ENCODE results near the gene TRPC4AP. TPM values are rescaled to one million over a fixed set of nuclear protein-coding genes. Genes with fewer than 3 reads are reported as not detected.
"Not testable (repeated sequence)": the region's sequence is repeated elsewhere in the genome, so short reads cannot be mapped to it uniquely, and the experiment has no call there.

The TRPC4AP gene
- total RNA-seq, 3 donors from 2014 or later, result 49.6 to 60.5 (median 53.8) TPM

GRCh38 chr20:35116258-35116657 lies 23.7 kb upstream of the TRPC4AP start:
- Histone ChIP-seq H3K4me1 (ENCODE audit: low read depth) (no peaks in the 10 kb centered on the region), H3K4me3 (no peak overlapping the region), H3K9me3 (no peaks in the 10 kb centered on the region), H3K36me3 (ENCODE audit: low read depth) (no peaks in the 10 kb centered on the region)
- no peak for TF ChIP-seq CTCF (IDR thresholded peaks at IDR 0.05)
- ATAC-seq, result no peak
- intact Hi-C loops (cut with DNase I, micrococcal nuclease), result no loop called here
- DNase-seq, result no peak

GRCh38 chr20:35115606-35116005 lies 23.0 kb upstream of the TRPC4AP start:
- DNase-seq (no peak), ATAC-seq (no peak)
- no peak for TF ChIP-seq CTCF (IDR thresholded peaks at IDR 0.05)
- intact Hi-C loops (cut with DNase I, micrococcal nuclease), result no loop called here
- H3K9me3 ChIP-seq, result no peaks in the 10 kb centered on the region
- no peaks in the 10 kb centered on the region for H3K36me3 ChIP-seq (ENCODE audit: low read depth)
- no peak overlapping the region for H3K4me3 ChIP-seq
- H3K4me1 ChIP-seq (ENCODE audit: low read depth), result no peaks in the 10 kb centered on the region

GRCh38 chr20:35112276-35112675 lies 19.7 kb upstream of the TRPC4AP start:
- H3K36me3 ChIP-seq (ENCODE audit: low read depth), result not testable (repeated sequence)

GRCh38 chr20:35111141-35111888 lies 18.7 kb upstream of the TRPC4AP start:
- no peak for ATAC-seq
- no peaks in the 10 kb centered on the region for H3K36me3 ChIP-seq (ENCODE audit: low read depth)
- intact Hi-C loops (cut with DNase I, micrococcal nuclease), result no loop called here

More at GRCh38 chr20:35112276-35112675, 19.7 kb upstream of the TRPC4AP start:
- intact Hi-C loops (cut with DNase I, micrococcal nuclease); H3K9me3 ChIP-seq; H3K4me3 ChIP-seq; H3K4me1 ChIP-seq (ENCODE audit: low read depth); DNase-seq; ATAC-seq: not testable (repeated sequence)

GRCh38 chr20:35108921-35109320 lies 16.3 kb upstream of the TRPC4AP start:
- ATAC-seq, result no peak

More at GRCh38 chr20:35111141-35111888, 18.7 kb upstream of the TRPC4AP start:
- H3K9me3 ChIP-seq, result no peaks in the 10 kb centered on the region
- H3K4me3 ChIP-seq, result no peak overlapping the region
- no peaks in the 10 kb centered on the region for H3K4me1 ChIP-seq (ENCODE audit: low read depth)
- no peak for DNase-seq
- TF ChIP-seq CTCF (IDR thresholded peaks at IDR 0.05), result no peak

More at GRCh38 chr20:35108921-35109320, 16.3 kb upstream of the TRPC4AP start:
- H3K9me3 ChIP-seq, result no peaks in the 10 kb centered on the region
- intact Hi-C loops (cut with DNase I, micrococcal nuclease), result no loop called here
- TF ChIP-seq CTCF (IDR thresholded peaks at IDR 0.05), result no peak
- no peak overlapping the region for H3K4me3 ChIP-seq
- DNase-seq, result no peak
- no peaks in the 10 kb centered on the region for H3K36me3 ChIP-seq (ENCODE audit: low read depth)
- H3K4me1 ChIP-seq (ENCODE audit: low read depth), result no peaks in the 10 kb centered on the region
